C4-2B (cell line): ENCODE measurements around the gene MAML3.

ENCODE experiments used
- H3K27ac ChIP-seq: fragments of 450-650 bp; 2 replicates; pipeline ENCODE4 v1.5.1; 2017
- ZFX ChIP-seq: fragments of 450-650 bp; IDR thresholded peaks from 2 replicates; pipeline ENCODE4 v1.6.1; 2017
- TF ChIP-seq, protein P1 (sequence below): fragments of 450-650 bp; conservative IDR thresholded peaks from 2 replicates; pipeline ENCODE4 v1.5.1; 2017; ENCODE audit warnings: mild to moderate bottlenecking

MAML3 gene

DNA sequence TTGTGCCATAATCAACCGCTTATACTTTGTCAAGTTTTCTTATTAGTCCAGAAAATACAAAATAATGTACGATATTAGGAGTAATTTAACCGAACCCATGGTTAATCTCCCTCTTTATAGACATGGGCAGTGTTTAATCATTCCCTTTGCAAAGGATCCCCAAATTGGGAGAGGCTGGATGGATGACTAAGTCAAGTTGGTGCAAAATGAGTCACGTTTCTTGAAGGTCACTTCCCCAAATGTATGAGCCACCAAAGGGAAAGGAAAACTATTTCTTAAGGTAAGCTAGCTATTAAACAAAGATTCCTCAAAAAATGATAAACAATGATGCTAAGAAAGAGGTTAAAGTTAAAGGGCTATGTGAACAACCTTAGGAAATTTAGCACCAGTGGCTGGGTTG, 17.5 kb downstream of the MAML3 start:
- TF ChIP-seq, protein P1, sequence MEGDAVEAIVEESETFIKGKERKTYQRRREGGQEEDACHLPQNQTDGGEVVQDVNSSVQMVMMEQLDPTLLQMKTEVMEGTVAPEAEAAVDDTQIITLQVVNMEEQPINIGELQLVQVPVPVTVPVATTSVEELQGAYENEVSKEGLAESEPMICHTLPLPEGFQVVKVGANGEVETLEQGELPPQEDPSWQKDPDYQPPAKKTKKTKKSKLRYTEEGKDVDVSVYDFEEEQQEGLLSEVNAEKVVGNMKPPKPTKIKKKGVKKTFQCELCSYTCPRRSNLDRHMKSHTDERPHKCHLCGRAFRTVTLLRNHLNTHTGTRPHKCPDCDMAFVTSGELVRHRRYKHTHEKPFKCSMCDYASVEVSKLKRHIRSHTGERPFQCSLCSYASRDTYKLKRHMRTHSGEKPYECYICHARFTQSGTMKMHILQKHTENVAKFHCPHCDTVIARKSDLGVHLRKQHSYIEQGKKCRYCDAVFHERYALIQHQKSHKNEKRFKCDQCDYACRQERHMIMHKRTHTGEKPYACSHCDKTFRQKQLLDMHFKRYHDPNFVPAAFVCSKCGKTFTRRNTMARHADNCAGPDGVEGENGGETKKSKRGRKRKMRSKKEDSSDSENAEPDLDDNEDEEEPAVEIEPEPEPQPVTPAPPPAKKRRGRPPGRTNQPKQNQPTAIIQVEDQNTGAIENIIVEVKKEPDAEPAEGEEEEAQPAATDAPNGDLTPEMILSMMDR = no peak
- no peak for TF ChIP-seq ZFX
- H3K27ac ChIP-seq = no peak overlapping the region

DNA sequence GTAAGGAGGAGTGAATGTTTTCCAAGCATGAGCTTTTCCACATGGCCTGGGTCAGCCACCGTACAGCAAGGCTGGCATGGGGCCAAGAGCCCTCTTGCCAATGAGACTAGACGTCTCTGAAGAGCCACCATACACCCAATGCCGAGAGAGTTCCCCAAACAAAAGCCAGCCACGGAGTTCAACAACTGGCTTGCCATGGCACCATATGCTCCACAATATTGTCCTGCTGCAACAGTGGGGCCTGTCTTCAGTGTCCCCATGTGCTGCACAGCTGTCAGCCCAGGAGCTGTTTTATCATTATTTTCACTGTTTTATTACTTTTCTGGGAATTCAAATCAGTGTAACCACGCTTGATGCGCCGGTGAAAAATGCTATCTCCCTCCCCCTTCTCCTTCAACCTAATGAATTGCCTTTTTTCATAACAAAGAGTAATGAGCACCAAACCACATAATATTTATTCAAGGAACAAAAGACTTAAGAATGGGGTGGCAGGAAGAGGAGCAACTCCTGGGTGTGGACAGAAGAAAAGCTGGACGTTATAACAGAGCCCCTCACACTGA, 18.4 kb downstream of the MAML3 start:
- H3K27ac ChIP-seq = no peak overlapping the region
- TF ChIP-seq, protein P1 = no peak
- no peak for TF ChIP-seq ZFX

DNA sequence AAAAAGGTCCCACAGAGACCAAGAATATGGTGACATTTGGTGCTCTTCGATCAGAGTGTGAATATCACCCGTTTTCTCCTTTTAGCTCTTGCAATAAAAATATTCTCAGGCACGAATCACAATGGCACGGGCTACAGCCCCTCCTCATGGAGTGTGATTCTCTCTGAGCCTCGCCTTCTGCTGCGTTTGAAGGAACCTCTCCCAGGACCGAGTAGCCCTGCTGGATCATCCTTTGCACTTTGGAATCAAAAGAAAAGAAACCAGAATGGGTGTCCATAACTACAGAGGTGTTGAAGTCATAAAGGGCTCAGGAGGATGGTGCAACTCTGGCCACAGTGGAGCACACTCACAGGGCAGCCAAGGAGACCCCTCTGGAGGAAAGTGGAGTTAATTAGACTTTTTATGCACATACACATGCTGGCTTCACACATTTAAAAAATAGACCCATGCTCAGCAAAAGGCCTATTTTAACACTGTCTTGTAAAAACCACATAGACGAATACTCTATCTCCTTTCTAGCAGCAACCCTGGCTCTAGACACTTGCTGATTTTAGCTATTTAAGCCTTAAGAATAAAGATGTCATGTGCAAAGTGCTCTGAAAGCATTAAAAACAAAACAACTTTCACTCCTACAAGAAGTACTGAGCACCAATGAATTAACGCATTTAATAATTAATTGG, 19.1 kb downstream of the MAML3 start:
- no peak overlapping the region for H3K27ac ChIP-seq
- no peak for TF ChIP-seq ZFX
- TF ChIP-seq, protein P1 = no peak

DNA sequence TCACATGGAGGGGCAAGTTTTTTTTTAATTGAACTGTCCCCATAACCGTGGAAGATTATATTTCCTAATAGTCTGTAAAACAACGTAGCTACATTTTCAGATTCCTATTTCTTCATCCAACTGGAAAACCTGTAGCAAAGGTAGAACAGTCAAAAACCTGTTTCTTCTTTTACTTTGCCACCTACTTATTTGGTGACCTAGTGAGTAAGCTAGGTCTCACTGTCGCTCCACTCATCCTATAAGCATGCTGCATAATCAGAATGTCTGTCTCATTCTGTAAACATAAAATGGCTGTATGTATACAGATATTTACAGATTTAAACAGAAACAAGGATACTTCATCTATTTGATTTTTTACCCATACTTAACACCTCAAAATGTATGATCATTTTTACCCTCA, 20.4 kb downstream of the MAML3 start:
- H3K27ac ChIP-seq = no peak overlapping the region
- no peak for TF ChIP-seq ZFX
- TF ChIP-seq, protein P1 = no peak

DNA sequence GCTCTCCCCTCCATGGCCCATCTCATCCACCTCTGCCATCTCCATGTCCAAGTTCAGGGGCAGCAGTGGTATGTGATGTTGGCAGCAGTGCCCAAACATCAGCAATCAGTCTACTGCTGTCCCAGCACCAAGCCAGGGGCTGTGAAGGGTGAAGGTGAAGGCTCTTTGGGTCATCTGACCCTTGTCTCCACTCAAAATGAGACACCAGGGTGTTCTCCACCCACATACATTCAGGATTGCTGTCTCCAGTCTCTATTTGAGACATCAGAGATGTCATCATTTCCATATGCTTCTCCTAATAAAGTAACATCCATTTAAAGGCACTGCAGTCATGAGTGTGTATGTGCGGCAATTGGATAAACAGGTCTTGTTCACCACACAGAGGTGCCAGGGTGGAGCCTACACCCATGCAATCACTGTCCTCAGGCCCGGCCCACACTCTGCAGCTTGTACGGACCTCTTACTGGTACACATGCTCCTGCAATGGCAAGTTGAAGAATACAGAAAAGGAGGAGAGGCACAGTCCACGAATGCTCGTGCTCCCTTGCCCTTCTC, 22.2 kb downstream of the MAML3 start:
- no peak for TF ChIP-seq ZFX
- H3K27ac ChIP-seq = no peak overlapping the region

DNA sequence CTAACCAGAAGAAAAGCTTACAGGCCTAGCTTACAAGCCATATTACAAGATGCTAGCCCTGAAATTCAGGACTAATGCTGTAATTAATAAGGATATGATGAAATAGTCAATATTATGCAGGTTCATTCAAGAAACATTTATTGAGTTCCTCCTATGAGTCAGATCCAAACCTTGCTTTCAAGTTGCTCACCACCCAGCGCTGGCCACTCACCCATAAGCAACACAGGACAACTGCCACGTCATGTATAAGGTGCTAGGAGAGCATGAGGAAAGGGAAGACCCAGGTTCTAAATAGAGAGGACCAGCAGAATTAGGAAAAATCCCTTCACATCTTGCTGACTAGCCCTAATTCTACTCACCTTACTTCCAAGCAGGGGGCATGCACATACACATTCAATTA, 23.3 kb downstream of the MAML3 start:
- H3K27ac ChIP-seq = no peak overlapping the region
- TF ChIP-seq, protein P1 = no peak
- TF ChIP-seq ZFX = no peak

DNA sequence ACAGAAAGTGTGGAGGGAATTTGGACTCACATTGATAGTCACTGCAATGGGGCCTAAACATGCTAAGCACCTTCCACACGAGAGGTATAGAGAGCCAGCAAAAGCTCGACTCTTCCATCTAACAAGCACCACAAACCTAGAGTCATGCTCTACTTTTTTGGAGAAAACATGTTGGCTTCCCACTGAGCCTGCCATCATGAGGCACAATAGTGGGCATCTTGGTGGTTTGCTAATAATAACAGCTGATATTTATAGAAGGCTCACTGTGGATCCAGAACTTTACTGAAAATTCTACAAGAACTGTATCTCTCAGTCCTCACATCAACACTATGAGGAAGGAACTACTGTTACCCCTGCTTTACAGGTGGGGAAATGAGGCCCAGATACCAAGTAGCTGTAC, 26.6 kb downstream of the MAML3 start:
- H3K27ac ChIP-seq = no peak overlapping the region
- TF ChIP-seq ZFX = no peak
- TF ChIP-seq, protein P1 = no peak
